Mesodermal cell (in vitro differentiated cells): ENCODE results near the gene GNGT1. TPM values are rescaled to one million over a fixed set of nuclear protein-coding genes. Genes with fewer than 3 reads are reported as not detected.

Source experiments
- H3K27ac ChIP-seq: 2 replicates; pipeline ENCODE4 v1.7.0; 2013; ENCODE audit warnings: mild to moderate bottlenecking, low read depth, low read length, moderate library complexity; ENCODE audit not compliant: severe bottlenecking
- H3K36me3 ChIP-seq: 2 replicates; pipeline ENCODE4 v1.7.1; 2013; ENCODE audit warnings: mild to moderate bottlenecking, low read length, moderate library complexity; ENCODE audit not compliant: control insufficient read depth, insufficient read depth
- H3K4me1 ChIP-seq: one replicate; pipeline ENCODE4 v1.7.1; 2013; ENCODE audit warnings: mild to moderate bottlenecking, low read length; ENCODE audit not compliant: insufficient read depth, control insufficient read depth, poor library complexity, severe bottlenecking
- H3K4me3 ChIP-seq: 2 replicates; pipeline ENCODE4 v1.7.0; 2013; ENCODE audit warnings: low read length, control low read depth, mild to moderate bottlenecking; ENCODE audit not compliant: insufficient read depth, poor library complexity, severe bottlenecking; ENCODE audit errors: extremely low read depth
- H3K9me3 ChIP-seq: 2 replicates; pipeline ENCODE4 v1.7.1; 2013; ENCODE audit warnings: mild to moderate bottlenecking, low read length, moderate library complexity; ENCODE audit not compliant: control insufficient read depth
- WGBS, 2 experiments: methylation state at CpG; one replicate each; pipeline ENCODE4 v1.1.5; 2013; ENCODE audit warnings: missing lambda C conversion rate in 2 of 2; ENCODE audit not compliant: insufficient coverage in 2 of 2; 5-methylcytosine and 5-hydroxymethylcytosine counted together
- polyA plus RNA-seq, 2 experiments: library from polyadenylated mRNA; stranded (reverse); fragments of 50-300 nt; gene quantifications; one replicate each; pipeline ENCODE4 v1.2.3, GENCODE V29; 2013

GNGT1 gene
- not detected for polyA plus RNA-seq (2013, experiment 1 of 2)
- not detected for polyA plus RNA-seq (2013, experiment 2 of 2)

DNA sequence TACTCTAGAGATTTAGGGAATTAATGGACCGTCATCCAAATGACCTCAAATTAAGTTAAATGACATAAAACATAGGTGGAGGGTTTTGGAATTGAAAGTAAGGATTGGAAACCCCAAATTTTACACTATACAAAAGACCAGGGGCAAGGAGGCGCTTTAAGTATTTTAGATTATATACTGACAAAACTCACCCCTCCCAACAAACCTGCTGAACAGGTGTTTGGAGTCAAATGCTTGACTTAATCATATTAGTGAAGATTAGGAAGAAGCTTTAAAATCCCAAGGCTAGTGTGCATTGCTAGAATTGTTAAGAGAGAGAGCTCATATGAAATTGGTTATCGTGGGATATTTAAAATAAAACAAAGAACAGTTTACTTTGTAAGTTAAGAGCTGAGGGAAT, at the start of gene GNGT1:
Gene GNGT1 (plus strand): TSS at position 301 of the 400 bp plus-strand sequence. CDS start 180 bp downstream, outside the sequence.
- Histone ChIP-seq H3K4me3 (no peak within 1 kb of the TSS), H3K4me1 (no peaks in the 10 kb centered on the region), H3K27ac (no peak within 1 kb of the TSS), H3K36me3 (no peaks in the 10 kb centered on the region), H3K9me3 (no peaks in the 10 kb centered on the region)
- no CpG with 5 or more reads among the region's 3 CpGs for WGBS, 2 experiments

DNA sequence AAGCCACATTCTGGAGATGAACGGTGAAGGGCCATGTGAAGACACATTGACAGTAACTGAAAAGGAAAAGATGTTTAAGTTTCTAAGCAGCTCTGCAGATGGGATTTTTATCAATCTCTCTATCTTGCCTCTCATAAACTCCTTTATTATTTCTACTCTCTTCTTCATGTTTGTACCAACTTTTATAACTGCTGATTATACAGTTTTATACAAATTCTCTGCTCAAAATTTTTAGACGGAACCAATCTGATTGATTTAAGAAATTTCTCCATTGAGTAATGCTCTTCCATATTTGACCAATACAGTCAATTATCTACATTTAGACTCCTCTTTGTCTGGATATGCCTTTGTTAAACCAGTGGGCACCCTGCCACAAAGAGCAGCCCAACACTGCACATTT, 47.5 kb upstream of the GNGT1 start:
- WGBS, 2 experiments = 60 to 67% methylated on average over 1 of the region's 2 CpGs

DNA sequence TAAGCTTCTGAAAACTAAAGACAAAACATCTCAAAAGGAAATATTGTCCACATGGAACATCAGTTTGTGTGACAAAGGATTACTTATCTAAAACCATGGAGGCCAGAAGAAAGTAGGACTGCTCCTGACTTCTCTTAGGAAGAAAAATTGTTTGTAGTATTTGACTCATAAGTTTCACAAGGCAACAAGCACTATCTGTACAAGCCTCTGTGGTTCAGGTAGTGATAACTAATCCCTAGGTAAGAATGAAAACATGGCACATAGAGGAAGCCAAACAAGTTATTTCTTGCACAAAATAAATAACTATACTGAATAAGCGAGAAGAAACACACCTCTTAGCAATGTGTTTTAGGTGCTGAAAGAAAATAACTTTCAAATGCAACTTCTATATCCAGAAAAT, 46.1 kb upstream of the GNGT1 start:
- no CpG with 5 or more reads among the region's 1 CpG for WGBS, 2 experiments

More for the DNA sequence above, 47.5 kb upstream of the GNGT1 start:
- Histone ChIP-seq H3K9me3 (no peaks in the 10 kb centered on the region), H3K4me3 (no peak overlapping the region), H3K4me1 (no peaks in the 10 kb centered on the region), H3K27ac (no peak overlapping the region), H3K36me3 (no peaks in the 10 kb centered on the region)

DNA sequence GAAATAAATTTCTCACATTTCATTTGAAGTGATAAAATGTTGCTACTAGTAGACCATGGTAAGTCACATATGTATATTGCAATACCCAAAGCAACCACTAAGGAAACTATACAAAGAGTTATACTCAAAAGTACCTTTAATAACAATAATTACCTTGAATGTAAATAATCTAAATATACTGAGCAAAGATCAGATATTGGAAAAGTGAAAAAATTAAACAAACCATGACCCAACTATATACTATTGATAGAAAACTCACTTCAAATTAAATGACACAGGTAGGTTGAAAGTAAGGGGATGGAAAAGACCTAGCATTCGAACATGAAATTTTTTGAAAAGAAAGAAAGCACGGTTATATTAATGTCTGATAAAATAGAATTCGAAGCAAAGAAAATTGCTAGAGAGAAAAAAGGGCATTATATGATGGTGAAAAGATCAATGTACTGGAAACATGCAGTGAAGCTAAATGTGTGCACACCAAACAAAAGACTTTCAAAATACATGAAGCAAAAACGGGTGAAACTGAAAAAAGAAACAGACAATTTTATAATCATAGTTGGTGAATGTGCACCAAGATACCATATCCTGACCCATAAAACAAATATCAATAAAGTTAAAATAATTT, 44.9 kb upstream of the GNGT1 start:
- no peaks in the 10 kb centered on the region for H3K36me3 ChIP-seq
- WGBS, 2 experiments = 82 to 95% methylated on average over 3 of the region's 4 CpGs
- H3K4me3 ChIP-seq = no peak overlapping the region
- no peaks in the 10 kb centered on the region for H3K9me3 ChIP-seq
- H3K4me1 ChIP-seq = no peaks in the 10 kb centered on the region
- H3K27ac ChIP-seq = no peak overlapping the region

More for the DNA sequence above, 46.1 kb upstream of the GNGT1 start:
- Histone ChIP-seq H3K9me3 (no peaks in the 10 kb centered on the region), H3K4me3 (no peak overlapping the region), H3K4me1 (no peaks in the 10 kb centered on the region), H3K36me3 (no peaks in the 10 kb centered on the region), H3K27ac (no peak overlapping the region)

DNA sequence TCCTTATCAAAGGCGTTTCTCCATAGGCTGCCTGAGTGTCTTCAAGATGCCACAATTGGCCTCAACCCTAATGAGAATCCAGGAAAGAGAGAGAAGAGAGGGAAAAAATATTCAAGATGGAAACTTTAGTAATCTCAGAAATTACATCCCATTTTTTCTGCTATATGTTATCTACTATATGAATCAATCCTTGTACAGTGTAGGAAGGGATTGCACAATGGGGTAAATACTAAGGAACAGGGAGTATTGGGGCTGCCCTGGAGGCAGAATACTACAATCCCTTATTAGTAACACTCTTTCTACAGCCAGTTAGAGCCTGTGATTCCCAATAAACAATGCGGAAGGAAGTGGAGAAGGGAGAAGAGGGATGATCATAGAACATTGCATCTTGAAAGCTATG, 43.7 kb upstream of the GNGT1 start:
- WGBS, 2 experiments = 80 to 90% methylated on average over 1 to 2 of the region's 2 CpGs
- Histone ChIP-seq H3K4me1 (no peaks in the 10 kb centered on the region), H3K27ac (no peak overlapping the region), H3K4me3 (no peak overlapping the region), H3K36me3 (no peaks in the 10 kb centered on the region), H3K9me3 (no peaks in the 10 kb centered on the region)

DNA sequence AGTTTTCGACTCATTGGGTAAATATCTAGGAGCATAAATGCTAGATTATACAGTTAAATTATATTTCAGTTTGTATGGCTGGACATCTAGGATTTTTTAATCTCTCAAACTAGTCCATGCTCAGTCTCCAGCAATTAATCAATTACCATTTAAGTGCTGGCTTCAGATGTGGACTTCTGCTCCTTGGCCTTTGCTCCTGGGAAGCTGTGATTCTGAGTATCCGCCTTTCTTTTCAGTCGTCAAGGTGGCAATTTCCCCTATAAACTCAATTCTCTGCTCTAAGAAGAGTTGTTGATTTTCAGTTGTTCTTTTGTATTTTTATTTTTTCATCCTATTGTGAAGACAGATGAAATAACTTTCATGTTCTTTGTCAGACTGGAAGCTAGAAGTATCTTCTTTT, 39.5 kb upstream of the GNGT1 start:
- Histone ChIP-seq H3K9me3 (no peaks in the 10 kb centered on the region), H3K4me3 (no peak overlapping the region), H3K27ac (no peak overlapping the region), H3K36me3 (no peaks in the 10 kb centered on the region), H3K4me1 (no peaks in the 10 kb centered on the region)
- WGBS, 2 experiments = no CpG with 5 or more reads among the region's 3 CpGs

DNA sequence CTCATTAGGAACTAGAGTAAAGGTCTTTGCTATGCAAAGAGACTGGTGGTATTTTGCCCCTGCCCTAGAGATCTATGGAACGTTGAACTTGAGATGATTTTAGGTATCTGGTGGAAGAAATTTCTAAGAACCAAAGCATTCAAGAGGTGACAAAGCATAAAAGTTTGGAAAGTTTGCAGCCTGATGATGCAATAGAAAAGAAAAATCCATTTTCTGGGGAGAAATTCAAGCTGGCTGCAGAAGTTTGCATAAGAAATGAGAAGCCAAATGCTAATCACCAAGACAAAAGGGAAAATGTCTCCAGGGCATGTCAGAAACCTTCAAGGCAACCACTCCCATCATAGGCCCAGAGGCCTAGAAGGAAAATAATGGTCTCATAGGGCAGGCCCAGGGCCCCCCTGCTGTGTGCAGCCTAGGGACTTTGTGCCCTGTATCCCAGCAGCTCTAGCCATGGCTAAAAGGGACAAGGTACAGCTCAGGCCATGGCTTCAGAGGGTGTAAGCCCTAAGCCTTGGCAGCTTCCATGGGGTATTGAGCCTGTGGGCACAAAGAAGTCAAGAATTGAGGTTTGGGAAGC, 32.3 kb upstream of the GNGT1 start:
- Histone ChIP-seq H3K36me3 (no peaks in the 10 kb centered on the region), H3K27ac (no peak overlapping the region), H3K9me3 (no peaks in the 10 kb centered on the region), H3K4me3 (no peak overlapping the region), H3K4me1 (no peaks in the 10 kb centered on the region)
- 80 to 86% methylated on average over 1 of the region's 1 CpG for WGBS, 2 experiments

DNA sequence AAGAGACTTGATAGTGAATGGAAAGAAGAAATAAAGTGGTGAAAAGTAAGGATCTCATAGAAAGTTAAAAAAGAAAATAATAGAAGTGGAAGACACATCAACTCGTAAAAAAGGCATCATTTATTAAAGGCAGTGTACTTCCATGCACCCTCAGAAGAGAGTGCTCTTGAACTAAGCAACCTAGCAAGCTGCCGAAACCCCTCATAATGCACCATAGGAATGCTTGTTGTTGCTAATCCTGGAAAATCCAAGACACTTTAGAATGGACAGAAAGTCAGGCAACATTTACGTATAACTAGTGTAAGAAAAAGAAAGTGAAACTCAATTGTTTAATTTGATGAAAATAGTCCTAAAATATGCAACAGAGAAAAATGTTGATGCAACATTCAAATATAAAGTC, 28.6 kb upstream of the GNGT1 start:
- Histone ChIP-seq H3K9me3 (peaks cover 4% of the 10 kb centered on the region), H3K4me3 (no peak overlapping the region), H3K4me1 (no peaks in the 10 kb centered on the region), H3K27ac (no peak overlapping the region), H3K36me3 (no peaks in the 10 kb centered on the region)
- 100% methylated on average over 2 of the region's 3 CpGs; no CpG with 5 or more reads in 1 of the 2 experiments for WGBS, 2 experiments

DNA sequence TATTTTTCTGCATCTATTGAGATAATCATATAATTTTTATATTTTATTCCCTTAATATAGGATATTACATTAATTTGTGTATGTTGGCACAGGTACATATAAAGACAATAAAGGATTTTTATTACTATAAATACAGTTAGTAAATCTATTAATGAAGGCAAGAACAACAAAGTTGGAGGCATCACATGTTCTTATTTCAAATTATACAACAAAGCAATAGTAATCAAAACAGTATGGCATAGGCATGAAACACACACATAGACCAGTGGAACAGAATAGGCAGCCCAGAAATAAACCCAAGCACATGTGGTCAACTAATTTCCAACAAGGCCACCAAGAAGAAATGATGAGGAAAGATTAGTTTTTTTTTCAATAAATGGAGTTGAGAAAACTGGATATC, 27.0 kb upstream of the GNGT1 start:
- H3K27ac ChIP-seq = no peak overlapping the region
- H3K36me3 ChIP-seq = no peaks in the 10 kb centered on the region
- peaks cover 4% of the 10 kb centered on the region for H3K9me3 ChIP-seq
- H3K4me3 ChIP-seq = no peak overlapping the region
- H3K4me1 ChIP-seq = no peaks in the 10 kb centered on the region

DNA sequence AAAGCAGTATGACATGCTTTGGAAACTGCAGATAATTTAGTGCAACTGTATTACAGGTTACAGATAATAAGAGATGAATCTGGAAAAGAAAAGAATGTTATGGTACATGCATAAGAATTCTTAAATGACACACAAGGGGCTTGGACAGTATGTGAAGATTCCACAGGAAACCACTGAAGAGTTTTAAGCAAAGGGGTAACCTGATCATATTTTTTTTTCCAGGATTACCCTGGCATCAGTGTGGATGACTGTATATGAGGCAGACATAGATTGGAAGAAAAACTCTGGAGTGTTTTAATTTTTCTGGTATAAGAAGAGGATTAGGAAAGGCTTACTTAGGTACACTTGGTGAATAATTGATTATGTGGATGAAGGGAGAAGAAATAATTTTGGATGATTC, 23.9 kb upstream of the GNGT1 start:
- Histone ChIP-seq H3K27ac (no peak overlapping the region), H3K9me3 (peaks cover 4% of the 10 kb centered on the region), H3K36me3 (no peaks in the 10 kb centered on the region), H3K4me3 (no peak overlapping the region), H3K4me1 (no peaks in the 10 kb centered on the region)

DNA sequence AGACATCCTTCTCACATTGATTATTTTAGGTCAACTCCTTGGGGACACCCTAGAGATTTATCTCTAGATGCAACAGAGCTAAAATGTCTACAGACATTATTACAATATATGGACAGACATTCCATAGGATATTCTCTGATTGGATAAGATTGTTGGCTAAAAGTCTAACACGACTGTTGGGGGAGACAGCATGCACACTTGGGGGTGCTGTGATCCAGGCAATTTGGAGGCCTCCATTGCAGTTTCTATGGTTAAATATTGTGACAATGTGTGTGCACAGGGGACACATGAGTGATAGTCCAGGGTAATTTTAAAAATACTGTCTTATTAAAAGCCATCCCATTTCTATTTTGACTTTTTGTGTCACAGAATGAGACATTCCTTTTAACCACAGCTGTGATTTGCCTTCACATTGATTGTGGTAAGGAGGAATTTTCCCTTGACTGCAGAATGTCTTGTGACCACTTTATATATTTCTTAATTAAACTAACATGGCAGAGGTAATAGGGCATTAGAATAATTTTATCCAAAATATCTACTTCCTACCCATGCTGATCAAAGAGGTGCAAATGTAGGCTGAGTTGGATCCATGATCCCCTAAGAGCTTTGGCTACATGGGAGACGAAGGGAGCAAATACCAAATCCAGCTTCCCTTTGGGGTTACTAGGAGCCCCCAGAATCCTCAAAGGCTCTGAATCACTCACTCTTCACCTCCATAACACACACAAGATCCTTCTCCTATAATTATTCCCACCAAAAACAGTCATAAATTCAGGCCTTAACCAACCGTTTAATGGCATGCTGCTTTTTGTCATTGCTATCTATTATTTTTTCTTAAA, 23.1 kb upstream of the GNGT1 start:
- H3K4me1 ChIP-seq = no peaks in the 10 kb centered on the region
- H3K36me3 ChIP-seq = no peaks in the 10 kb centered on the region
- H3K9me3 ChIP-seq = peaks cover 4% of the 10 kb centered on the region
- 89 to 90% methylated on average over 2 to 3 of the region's 3 CpGs for WGBS, 2 experiments
- H3K4me3 ChIP-seq = no peak overlapping the region
- H3K27ac ChIP-seq = no peak overlapping the region
